ENCODE measurements around the gene SPINK14. TPM values are rescaled to one million over a fixed set of nuclear protein-coding genes. Genes with fewer than 3 reads are reported as not detected.

The SPINK14 gene
- total RNA-seq, 5 donors from 2014 or later (not counting 1 experiment from before 2014, with no cell fraction given), result not detected

GRCh38 chr5:148205865-148206264, 37.5 kb downstream of the SPINK14 start:
- POLR2A ChIA-PET, result no interaction called here

DNA sequence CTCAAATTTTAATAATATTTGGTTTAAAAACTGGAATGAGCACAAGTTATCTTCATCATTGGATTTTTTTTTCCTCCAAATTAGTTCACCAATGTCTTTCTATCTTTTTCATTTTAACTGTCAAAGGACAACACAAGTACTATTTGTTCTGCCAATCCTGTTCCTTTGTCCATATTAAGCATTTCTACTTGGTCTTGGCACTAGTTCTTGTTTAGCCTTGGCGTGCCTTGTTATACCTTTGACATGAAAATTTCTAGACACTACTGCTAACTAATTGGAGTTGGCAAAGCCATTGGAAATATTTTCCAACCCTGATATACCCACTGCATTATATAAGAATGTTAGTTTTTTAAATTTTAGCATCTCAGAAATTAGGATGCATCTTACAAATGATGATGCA, 38.3 kb downstream of the SPINK14 start:
- no peak for ATAC-seq (replicated peaks in 1 of 4)
- Histone ChIP-seq H3K27me3 (replicated peaks in 1 of 2; ENCODE audit: control insufficient read depth in 2 of 2, extremely low read depth in 1 of 2, insufficient read depth in 2 of 2, low read length in 1 of 2) (no peaks in the 10 kb centered on the region), H3K9me3 (no peaks in the 10 kb centered on the region), H3K27ac (ENCODE audit: low read length) (no peak overlapping the region), H3K4me3 (ENCODE audit: control insufficient read depth in 1 of 2, extremely low read depth in 1 of 2, low read length in 1 of 2) (no peak overlapping the region), H3K4me1 (ENCODE audit: control insufficient read depth in 1 of 2, extremely low read depth in 1 of 2, insufficient read depth in 2 of 2, low read length in 2 of 2) (no peaks in the 10 kb centered on the region), H3K36me3 (ENCODE audit: control insufficient read depth in 2 of 2, extremely low read depth in 1 of 2, insufficient read depth in 1 of 2, low read length in 1 of 2) (no peaks in the 10 kb centered on the region)
- Mint-ChIP-seq H3K9me3 (no peaks in the 10 kb centered on the region), H3K4me1 (no peaks in the 10 kb centered on the region), H3K4me3 (no peak overlapping the region), H3K27me3 (peaks cover 3 to 7% of the 10 kb centered on the region in 2 donors), H3K36me3 (no peaks in the 10 kb centered on the region), H3K27ac (no peak overlapping the region)
- no peak for DNase-seq
- WGBS (ENCODE audit: insufficient coverage), result no CpG with 5 or more reads among the region's 1 CpG
- CTCF ChIA-PET, result no interaction called here
- POLR2A ChIA-PET, result no interaction called here

More at GRCh38 chr5:148205865-148206264, 37.5 kb downstream of the SPINK14 start:
- Histone ChIP-seq H3K27ac (ENCODE audit: low read length) (no peak overlapping the region), H3K36me3 (ENCODE audit: control insufficient read depth in 2 of 2, extremely low read depth in 1 of 2, insufficient read depth in 1 of 2, low read length in 1 of 2) (no peaks in the 10 kb centered on the region), H3K4me3 (ENCODE audit: control insufficient read depth in 1 of 2, extremely low read depth in 1 of 2, low read length in 1 of 2) (no peak overlapping the region), H3K9me3 (no peaks in the 10 kb centered on the region), H3K4me1 (ENCODE audit: control insufficient read depth in 1 of 2, extremely low read depth in 1 of 2, insufficient read depth in 2 of 2, low read length in 2 of 2) (no peaks in the 10 kb centered on the region), H3K27me3 (replicated peaks in 1 of 2; ENCODE audit: control insufficient read depth in 2 of 2, extremely low read depth in 1 of 2, insufficient read depth in 2 of 2, low read length in 1 of 2) (no peaks in the 10 kb centered on the region)
- Mint-ChIP-seq H3K4me1 (peaks cover 0 to 6% (median 0%) of the 10 kb centered on the region in 3 donors), H3K4me3 (no peak overlapping the region), H3K36me3 (no peaks in the 10 kb centered on the region), H3K9me3 (no peaks in the 10 kb centered on the region), H3K27me3 (peaks cover 3 to 10% of the 10 kb centered on the region in 2 donors), H3K27ac (no peak overlapping the region)
- ATAC-seq (replicated peaks in 1 of 4) (no peak), DNase-seq (no peak)
- no CpG with 5 or more reads among the region's 1 CpG for WGBS (ENCODE audit: insufficient coverage)
- CTCF ChIA-PET, result no interaction called here

DNA sequence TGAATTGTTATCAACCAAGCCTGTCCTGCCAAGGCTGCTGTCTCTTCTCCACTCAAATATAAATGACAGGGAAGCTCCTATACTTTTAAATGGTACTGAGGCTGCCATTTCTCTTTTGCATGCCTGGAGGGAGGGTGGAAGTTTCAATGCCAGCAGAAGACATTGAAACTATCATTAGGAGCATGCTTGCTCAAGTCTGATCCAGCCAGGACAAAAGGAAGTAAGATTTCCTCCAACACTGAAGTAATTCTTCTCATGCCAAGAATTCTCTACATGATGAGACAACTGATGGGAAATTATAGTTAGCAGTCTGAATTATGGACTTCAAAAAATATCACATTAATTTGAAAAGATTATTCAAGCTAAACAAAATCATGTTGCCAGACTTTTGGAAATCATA, 39.9 kb downstream of the SPINK14 start:
- no peaks in the 10 kb centered on the region for H3K36me3 ChIP-seq (ENCODE audit: control insufficient read depth in 2 of 2, extremely low read depth in 1 of 2, insufficient read depth in 1 of 2, low read length in 1 of 2)
- H3K4me3 Mint-ChIP-seq, result no peak overlapping the region
- no peaks in the 10 kb centered on the region for H3K36me3 Mint-ChIP-seq
- ATAC-seq (replicated peaks in 1 of 4), result no peak
- no peaks in the 10 kb centered on the region for H3K4me1 Mint-ChIP-seq
- no peaks in the 10 kb centered on the region for H3K9me3 ChIP-seq
- H3K4me1 ChIP-seq (ENCODE audit: control insufficient read depth in 1 of 2, extremely low read depth in 1 of 2, insufficient read depth in 2 of 2, low read length in 2 of 2), result no peaks in the 10 kb centered on the region
- H3K9me3 Mint-ChIP-seq, result no peaks in the 10 kb centered on the region
- H3K27me3 Mint-ChIP-seq, result peaks cover 4 to 10% of the 10 kb centered on the region in 2 donors
- H3K27ac ChIP-seq (ENCODE audit: low read length), result no peak overlapping the region
- POLR2A ChIA-PET, result no interaction called here
- CTCF ChIA-PET, result no interaction called here
- DNase-seq, result no peak
- H3K27me3 ChIP-seq (replicated peaks in 1 of 2; ENCODE audit: control insufficient read depth in 2 of 2, extremely low read depth in 1 of 2, insufficient read depth in 2 of 2, low read length in 1 of 2), result no peaks in the 10 kb centered on the region
- no peak overlapping the region for H3K27ac Mint-ChIP-seq
- no peak overlapping the region for H3K4me3 ChIP-seq (ENCODE audit: control insufficient read depth in 1 of 2, extremely low read depth in 1 of 2, low read length in 1 of 2)

- H3K36me3 Mint-ChIP-seq, result no peaks in the 10 kb centered on the region
- Histone ChIP-seq H3K4me1 (ENCODE audit: control insufficient read depth in 1 of 2, extremely low read depth in 1 of 2, insufficient read depth in 2 of 2, low read length in 2 of 2) (no peaks in the 10 kb centered on the region), H3K4me3 (ENCODE audit: control insufficient read depth in 1 of 2, extremely low read depth in 1 of 2, low read length in 1 of 2) (no peak overlapping the region), H3K27ac (ENCODE audit: low read length) (no peak overlapping the region), H3K27me3 (replicated peaks in 1 of 2; ENCODE audit: control insufficient read depth in 2 of 2, extremely low read depth in 1 of 2, insufficient read depth in 2 of 2, low read length in 1 of 2) (no peaks in the 10 kb centered on the region), H3K9me3 (no peaks in the 10 kb centered on the region), H3K36me3 (ENCODE audit: control insufficient read depth in 2 of 2, extremely low read depth in 1 of 2, insufficient read depth in 1 of 2, low read length in 1 of 2) (no peaks in the 10 kb centered on the region)
- POLR2A ChIA-PET, result interaction anchor here in 1 of 2 donors (0.9 kb wide), 1 partner anchor 19 kb away, joined by 3 read pairs; no protein-coding TSS in a partner anchor
- ATAC-seq (replicated peaks in 1 of 4), result no peak
- WGBS (ENCODE audit: insufficient coverage), result no CpG with 5 or more reads among the region's 3 CpGs
- DNase-seq, result no peak
- no peaks in the 10 kb centered on the region for H3K9me3 Mint-ChIP-seq
- peaks cover 6 to 10% of the 10 kb centered on the region in 2 donors for H3K27me3 Mint-ChIP-seq
- no peaks in the 10 kb centered on the region for H3K4me1 Mint-ChIP-seq
- H3K27ac Mint-ChIP-seq, result no peak overlapping the region
- no peak overlapping the region for H3K4me3 Mint-ChIP-seq
- CTCF ChIA-PET, result no interaction called here
Observed at GRCh38 chr5:148209151-148209770, 40.9 kb downstream of the SPINK14 start.

DNA sequence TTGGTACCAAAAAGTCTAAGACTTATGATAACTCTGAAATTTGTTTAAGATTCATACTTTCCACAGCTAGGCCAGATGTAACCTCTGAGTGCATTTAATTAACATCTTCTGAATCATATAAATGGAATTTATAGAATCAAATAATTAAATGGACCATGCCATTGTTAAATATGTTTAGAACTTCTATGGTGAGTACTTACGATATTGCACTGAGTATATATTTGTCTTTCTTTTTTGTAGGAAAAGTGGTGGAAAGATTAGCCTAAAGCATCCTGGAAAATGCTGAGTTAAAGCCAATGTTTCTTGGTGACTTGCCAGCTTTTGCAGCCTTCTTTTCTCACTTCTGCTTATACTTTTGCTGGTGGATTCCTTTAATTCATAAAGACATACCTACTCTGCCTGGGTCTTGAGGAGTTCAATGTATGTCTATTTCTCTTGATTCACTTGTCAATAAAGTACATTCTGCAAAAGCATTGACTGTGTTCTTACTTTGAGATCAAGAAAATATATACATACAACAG, 46.4 kb downstream of the SPINK14 start:
- Histone ChIP-seq H3K27me3 (replicated peaks in 1 of 2; ENCODE audit: control insufficient read depth in 2 of 2, extremely low read depth in 1 of 2, insufficient read depth in 2 of 2, low read length in 1 of 2) (no peaks in the 10 kb centered on the region), H3K9me3 (no peaks in the 10 kb centered on the region), H3K27ac (ENCODE audit: low read length) (no peak overlapping the region), H3K4me1 (ENCODE audit: control insufficient read depth in 1 of 2, extremely low read depth in 1 of 2, insufficient read depth in 2 of 2, low read length in 2 of 2) (no peaks in the 10 kb centered on the region), H3K36me3 (ENCODE audit: control insufficient read depth in 2 of 2, extremely low read depth in 1 of 2, insufficient read depth in 1 of 2, low read length in 1 of 2) (no peaks in the 10 kb centered on the region), H3K4me3 (ENCODE audit: control insufficient read depth in 1 of 2, extremely low read depth in 1 of 2, low read length in 1 of 2) (no peak overlapping the region)
- no CpG with 5 or more reads among the region's 1 CpG for WGBS (ENCODE audit: insufficient coverage)
- ATAC-seq (replicated peaks in 1 of 4) (no peak), DNase-seq (no peak)
- ChIA-PET CTCF (no interaction called here), POLR2A (no interaction called here)
- no peak overlapping the region for H3K4me3 Mint-ChIP-seq
- no peaks in the 10 kb centered on the region for H3K4me1 Mint-ChIP-seq
- no peak overlapping the region for H3K27ac Mint-ChIP-seq
- H3K27me3 Mint-ChIP-seq, result peaks cover 3 to 5% of the 10 kb centered on the region in 2 donors
- H3K36me3 Mint-ChIP-seq, result no peaks in the 10 kb centered on the region
- no peaks in the 10 kb centered on the region for H3K9me3 Mint-ChIP-seq

DNA sequence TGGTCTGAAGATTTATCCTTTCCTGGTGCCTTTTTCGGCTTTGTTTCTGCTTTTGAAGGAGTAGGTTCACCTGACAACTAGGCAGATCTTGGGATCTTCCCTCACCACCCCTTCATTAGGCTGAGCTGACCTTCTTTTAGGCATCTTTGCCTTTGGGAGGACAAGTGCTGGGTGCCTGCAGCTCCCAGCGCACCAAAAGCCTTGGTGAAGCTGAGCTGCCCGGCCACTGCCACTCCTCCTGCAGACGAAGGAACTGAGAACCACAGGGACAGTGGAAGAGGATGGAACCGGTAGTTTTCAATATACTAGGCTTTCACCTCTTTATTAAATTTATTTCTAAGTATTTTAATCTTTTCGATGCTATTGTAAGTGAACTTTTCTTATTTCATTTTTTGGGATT, 53.2 kb downstream of the SPINK14 start:
- peaks cover 0 to 3% (median 0%) of the 10 kb centered on the region in 3 donors for H3K9me3 Mint-ChIP-seq
- H3K27me3 ChIP-seq (replicated peaks in 1 of 2; ENCODE audit: control insufficient read depth in 2 of 2, extremely low read depth in 1 of 2, insufficient read depth in 2 of 2, low read length in 1 of 2), result no peaks in the 10 kb centered on the region
- H3K4me1 Mint-ChIP-seq, result no peaks in the 10 kb centered on the region
- ChIA-PET CTCF (no interaction called here), POLR2A (no interaction called here)
- H3K36me3 ChIP-seq (ENCODE audit: control insufficient read depth in 2 of 2, extremely low read depth in 1 of 2, insufficient read depth in 1 of 2, low read length in 1 of 2), result no peaks in the 10 kb centered on the region
- H3K36me3 Mint-ChIP-seq, result no peaks in the 10 kb centered on the region
- no peak overlapping the region for H3K4me3 ChIP-seq (ENCODE audit: control insufficient read depth in 1 of 2, extremely low read depth in 1 of 2, low read length in 1 of 2)
- DNase-seq (no peak), ATAC-seq (replicated peaks in 1 of 4) (no peak)
- no peak overlapping the region for H3K4me3 Mint-ChIP-seq
- H3K27me3 Mint-ChIP-seq, result peaks cover 3 to 10% of the 10 kb centered on the region in 2 donors
- H3K27ac ChIP-seq (ENCODE audit: low read length), result no peak overlapping the region
- no peaks in the 10 kb centered on the region for H3K9me3 ChIP-seq
- no peak overlapping the region for H3K27ac Mint-ChIP-seq
- H3K4me1 ChIP-seq (ENCODE audit: control insufficient read depth in 1 of 2, extremely low read depth in 1 of 2, insufficient read depth in 2 of 2, low read length in 2 of 2), result no peaks in the 10 kb centered on the region
- no CpG with 5 or more reads among the region's 6 CpGs for WGBS (ENCODE audit: insufficient coverage)
